IMR-90 (cell line): ENCODE measurements around the gene MON2. TPM values are rescaled to one million over a fixed set of nuclear protein-coding genes. Genes with fewer than 3 reads are reported as not detected.

Experiments
- ATAC-seq: fragments of 200-7000 bp; cut with Tn5 transposase; 2 replicates; pipeline ENCODE4 v1.9.1; 2020; ENCODE audit warnings: low read depth, mild to moderate bottlenecking, moderate library complexity
- BruUV-seq: library from RNA; stranded (reverse); fragments of 400-500 nt; replicated peaks from 2 replicates; lab custom pipeline; 2021; lab: Mats Ljungman, UMichigan
- CTCF ChIA-PET: fragments of 300-600 bp; formaldehyde crosslinking; extraction: SDS; loops from one replicate; lab custom pipeline; 2021; ENCODE audit warnings: antibody characterized with exemption; lab: Yijun Ruan, JAX
- POLR2A ChIA-PET: fragments of 300-600 bp; sonication (Branson Sonifier 250); formaldehyde crosslinking; loops from one replicate; lab custom pipeline; 2022; ENCODE audit warnings: antibody characterized with exemption; ENCODE audit not compliant: unreplicated experiment; lab: Charles Lee
- DNase-seq: peaks from one replicate; pipeline ENCODE4 v3.0.0; 2013
- H2AFZ ChIP-seq: replicated peaks from 2 replicates; pipeline ENCODE3; 2013; ENCODE audit warnings: low read length, mild to moderate bottlenecking; ENCODE audit not compliant: poor library complexity
- H2AK5ac ChIP-seq: 2 replicates; pipeline ENCODE4 v1.6.1; 2013; ENCODE audit warnings: low read depth, low read length, inconsistent platforms
- H2AK9ac ChIP-seq: replicated peaks from 2 replicates; pipeline ENCODE3; 2013; ENCODE audit warnings: mild to moderate bottlenecking, low read depth, low read length, moderate library complexity; ENCODE audit not compliant: poor library complexity
- H2BK120ac ChIP-seq: 2 replicates; pipeline ENCODE4 v1.6.1; 2013; ENCODE audit warnings: low read depth, low read length, inconsistent platforms
- H2BK15ac ChIP-seq: 3 replicates; pipeline ENCODE4 v1.6.1; 2013; ENCODE audit warnings: low read depth, low read length, inconsistent platforms
- H2BK20ac ChIP-seq: 2 replicates; pipeline ENCODE4 v1.6.1; 2013; ENCODE audit warnings: low read depth, mild to moderate bottlenecking, inconsistent platforms, low read length, moderate library complexity
- H2BK5ac ChIP-seq: 2 replicates; pipeline ENCODE4 v1.6.1; 2013; ENCODE audit warnings: mild to moderate bottlenecking, low read depth, low read length, inconsistent platforms; ENCODE audit not compliant: poor library complexity, severe bottlenecking
- H3K14ac ChIP-seq: replicated peaks from 2 replicates; pipeline ENCODE4 v1.6.1; 2013; ENCODE audit warnings: low read depth, low read length, inconsistent platforms
- H3K18ac ChIP-seq: 2 replicates; pipeline ENCODE4 v1.6.1; 2013; ENCODE audit warnings: low read depth, low read length, control low read depth
- H3K23ac ChIP-seq: 2 replicates; pipeline ENCODE4 v1.6.1; 2013; ENCODE audit warnings: low read depth, low read length, inconsistent platforms
- H3K27ac ChIP-seq: 2 replicates; pipeline ENCODE4 v1.5.1; 2013; ENCODE audit warnings: mild to moderate bottlenecking, control low read depth, low read length; ENCODE audit not compliant: insufficient read depth
- H3K27me3 ChIP-seq: 2 replicates; pipeline ENCODE4 v1.6.1; 2013; ENCODE audit warnings: low read length; ENCODE audit not compliant: control insufficient read depth, insufficient read depth
- H3K36me3 ChIP-seq: 2 replicates; pipeline ENCODE4 v1.6.1; 2013; ENCODE audit warnings: low read length, mixed read lengths; ENCODE audit not compliant: control insufficient read depth, insufficient read depth
- H3K4ac ChIP-seq: 2 replicates; pipeline ENCODE4 v1.6.1; 2013; ENCODE audit warnings: low read depth, low read length, inconsistent platforms
- H3K4me1 ChIP-seq: 2 replicates; pipeline ENCODE4 v1.6.1; 2013; ENCODE audit warnings: low read length, mixed read lengths; ENCODE audit not compliant: control insufficient read depth, insufficient read depth
- H3K4me2 ChIP-seq: 2 replicates; pipeline ENCODE4 v1.6.1; 2013; ENCODE audit warnings: low read depth, mild to moderate bottlenecking, control low read depth, low read length, moderate library complexity
- H3K4me3 ChIP-seq: 2 replicates; pipeline ENCODE4 v1.5.1; 2013; ENCODE audit warnings: low read depth, mild to moderate bottlenecking, control low read depth, low read length, moderate library complexity; ENCODE audit not compliant: insufficient read depth
- H3K56ac ChIP-seq: 2 replicates; pipeline ENCODE4 v1.6.1; 2013; ENCODE audit warnings: low read length, inconsistent platforms; ENCODE audit not compliant: insufficient read depth; ENCODE audit errors: extremely low read depth
- H3K79me1 ChIP-seq, 2 experiments: 2 replicates each; pipeline ENCODE4 v1.6.1; 2013; ENCODE audit warnings: low read length in 2 of 2, inconsistent platforms in 1 of 2, low read depth in 1 of 2
- H3K9ac ChIP-seq: 2 replicates; pipeline ENCODE4 v1.6.1; 2013; ENCODE audit warnings: low read depth, low read length, control low read depth
- H3K9me1 ChIP-seq: 2 replicates; pipeline ENCODE4 v1.6.1; 2013; ENCODE audit warnings: low read length, inconsistent platforms; ENCODE audit not compliant: insufficient read depth
- H3K9me3 ChIP-seq: 2 replicates; pipeline ENCODE4 v1.6.1; 2013; ENCODE audit warnings: low read length; ENCODE audit not compliant: control insufficient read depth, insufficient read depth
- H4K20me1 ChIP-seq: 2 replicates; pipeline ENCODE4 v1.6.1; 2013; ENCODE audit warnings: low read length, inconsistent platforms; ENCODE audit not compliant: insufficient read depth
- H4K5ac ChIP-seq: 2 replicates; pipeline ENCODE4 v1.6.1; 2013; ENCODE audit warnings: mild to moderate bottlenecking, low read depth, low read length, control low read depth
- H4K8ac ChIP-seq, 2 experiments: 2 replicates each; pipeline ENCODE4 v1.6.1; 2013; ENCODE audit warnings: low read depth in 2 of 2, low read length in 2 of 2, control low read depth in 1 of 2, inconsistent platforms in 1 of 2
- H4K91ac ChIP-seq: 2 replicates; pipeline ENCODE4 v1.6.1; 2013; ENCODE audit warnings: low read depth, low read length, inconsistent platforms; ENCODE audit not compliant: insufficient read depth
- BHLHE40 ChIP-seq: fragments of 150-350 bp; IDR thresholded peaks from 2 replicates; pipeline ENCODE4 v1.6.1; 2016; ENCODE audit warnings: mild to moderate bottlenecking, low read depth, low read length
- ELK1 ChIP-seq: fragments of 150-350 bp; IDR thresholded peaks from 2 replicates; pipeline ENCODE4 v1.6.1; 2016; ENCODE audit warnings: low read depth, mild to moderate bottlenecking, low read length, moderate library complexity, borderline replicate concordance
- MAZ ChIP-seq: IDR thresholded peaks from 2 replicates; pipeline ENCODE4 v1.6.1; 2012; ENCODE audit warnings: low read depth, mild to moderate bottlenecking, low read length, improper control_type of control experiment, moderate library complexity, borderline replicate concordance
- MXI1 ChIP-seq: IDR thresholded peaks from 2 replicates; pipeline ENCODE4 v1.6.1; 2012; ENCODE audit warnings: low read depth, mild to moderate bottlenecking, low read length, moderate library complexity, borderline replicate concordance
- RFX5 ChIP-seq: IDR thresholded peaks from 2 replicates; pipeline ENCODE4 v1.8.0; 2012; ENCODE audit warnings: low read depth, mild to moderate bottlenecking, low read length, moderate library complexity
- WGBS, 2 experiments: methylation state at CpG; one replicate each; pipeline versions ENCODE4 v1.1.5 to v1.1.7; 2013; ENCODE audit warnings: missing lambda C conversion rate in 2 of 2; ENCODE audit not compliant: insufficient read length in 1 of 2; ENCODE audit errors: extremely low coverage in 2 of 2; 5-methylcytosine and 5-hydroxymethylcytosine counted together
- dilution Hi-C: fragments of 300-500 bp; cut with HindIII; formaldehyde crosslinking; loops from one replicate; pipeline ENCODE4 v1.14.3; 2018; ENCODE audit warnings: low sequenced_read_pairs; ENCODE audit not compliant: unreplicated experiment
- in situ Hi-C: fragments of 300-500 bp; cut with MboI; formaldehyde crosslinking; loops from 3 replicates; pipeline ENCODE4 v1.14.3; 2019; ENCODE audit warnings: low sequenced_read_pairs, inconsistent platforms, mixed read lengths
- intact Hi-C: fragments of 100-400 bp; cut with micrococcal nuclease; formaldehyde crosslinking; loops from 2 replicates; pipeline ENCODE4 v1.10.0; 2022
- polyA plus RNA-seq, 3 experiments: library from polyadenylated mRNA; depleted of rRNA; stranded (reverse); fragments of >200 nt; gene quantifications; 2 replicates each; pipeline ENCODE4 v1.2.3, GENCODE V29; 2012; ENCODE audit warnings: low replicate concordance in 1 of 3
- total RNA-seq: library from RNA; depleted of rRNA; stranded (reverse); fragments of >200 nt; gene quantifications from 2 replicates; pipeline ENCODE4 v1.2.3, GENCODE V29; 2012

The MON2 gene
- total and polyA plus RNA-seq, 2 of the 4 experiments (the other 2 are of a cell fraction), result 13.2 to 39.3 TPM

GRCh38 chr12:62484233-62484632, 17.6 kb downstream of the MON2 start:
- H2BK15ac ChIP-seq, result no peak overlapping the region
- POLR2A ChIA-PET, result no interaction called here
- DNase-seq (no peak), ATAC-seq (no peak)
- no peak overlapping the region for H3K56ac ChIP-seq
- WGBS, 2 experiments, result no CpG with 5 or more reads among the region's 2 CpGs
- no peaks in the 10 kb centered on the region for H3K9me1 ChIP-seq
- TF ChIP-seq BHLHE40, result no peak
- no peak for TF ChIP-seq ELK1
- no peak for TF ChIP-seq RFX5
- TF ChIP-seq MAZ, result no peak
- TF ChIP-seq MXI1, result no peak
- H4K8ac ChIP-seq, result no peak overlapping the region
- CTCF ChIA-PET, result no interaction called here
- peaks cover 6% of the 10 kb centered on the region; the same call in 1 of the 2 replicates for H4K20me1 ChIP-seq
- H3K27me3 ChIP-seq, result no peaks in the 10 kb centered on the region
- no peak overlapping the region for H2BK120ac ChIP-seq
- no peak overlapping the region for H2AK5ac ChIP-seq
- H2AFZ ChIP-seq, result no peak overlapping the region
- no peak overlapping the region for H4K5ac ChIP-seq
- dilution Hi-C loops, result no loop called here
- H2BK5ac ChIP-seq, result no peak overlapping the region
- BruUV-seq, result no TSS peak
- no peak overlapping the region for H2BK20ac ChIP-seq
- H2AK9ac ChIP-seq, result no peak overlapping the region
- no peak overlapping the region for H3K14ac ChIP-seq
- H3K4me1 ChIP-seq, result no peaks in the 10 kb centered on the region
- no peaks in the 10 kb centered on the region for H3K9me3 ChIP-seq
- H3K18ac ChIP-seq, result no peak overlapping the region
- no peak overlapping the region for H3K27ac ChIP-seq
- H4K91ac ChIP-seq, result no peak overlapping the region
- peaks cover 4% of the 10 kb centered on the region for H3K36me3 ChIP-seq
- H3K9ac ChIP-seq, result no peak overlapping the region
- H3K4me2 ChIP-seq, result no peak overlapping the region
- H3K23ac ChIP-seq, result no peak overlapping the region
- intact Hi-C loops, result no loop called here
- no peak overlapping the region for H3K4ac ChIP-seq
- in situ Hi-C loops, result no loop called here
- peaks cover 16 to 39% of the 10 kb centered on the region in 2 experiments; a peak in 3 of 4 replicates for H3K79me1 ChIP-seq
- no peak overlapping the region for H3K4me3 ChIP-seq
